Psoas muscle (tissue), 8 donors: ENCODE measurements around the gene TMEM247. TPM values are rescaled to one million over a fixed set of nuclear protein-coding genes. Genes with fewer than 3 reads are reported as not detected.

Experiments
- ATAC-seq, 4 donors: fragments of 200-7000 bp; cut with Tn5 transposase; one replicate each; pipeline ENCODE4 v1.9.1; 2020; ENCODE audit warnings: moderate library complexity in 3 of 4, mild to moderate bottlenecking in 2 of 4
- DNase-seq, 2 donors: peaks; one replicate each; pipeline ENCODE4 v3.0.0-alpha.2; 2020
- H3K27ac ChIP-seq: fragments of 200-600 bp; one replicate; pipeline ENCODE4 v1.8.0; 2022
- H3K27me3 ChIP-seq, 3 donors: fragments of 200-600 bp in 1 of 3; one replicate each; pipeline versions ENCODE4 v1.6.1 to v1.8.0; 2013 to 2022; ENCODE audit warnings: low read length in 2 of 3, mild to moderate bottlenecking in 2 of 3, moderate library complexity in 1 of 3; ENCODE audit not compliant: insufficient read depth in 3 of 3
- H3K36me3 ChIP-seq, 2 donors: fragments of 200-600 bp in 1 of 2; one replicate each; pipeline versions ENCODE4 v1.6.1 to v1.8.0; 2013 to 2022; ENCODE audit warnings: low read depth in 1 of 2, mild to moderate bottlenecking in 1 of 2, moderate library complexity in 1 of 2; ENCODE audit not compliant: insufficient read depth in 1 of 2
- H3K4me1 ChIP-seq: fragments of 200-600 bp; one replicate; pipeline ENCODE4 v1.8.0; 2022
- H3K4me3 ChIP-seq: fragments of 200-600 bp; one replicate; pipeline ENCODE4 v1.8.0; 2022; ENCODE audit warnings: mild to moderate bottlenecking
- H3K9me3 ChIP-seq: fragments of 200-600 bp; one replicate; pipeline ENCODE4 v1.8.0; 2022
- CTCF ChIP-seq: fragments of 200-600 bp; IDR thresholded peaks from one replicate; pipeline ENCODE4 v1.8.0; 2022; ENCODE audit warnings: antibody characterized with exemption
- WGBS, 3 donors: extraction: QIAGEN DNeasy Blood & Tissue Kit; methylation state at CpG; one replicate each; pipeline versions ENCODE4 v1.1.6 to v1.1.7; 2013; 5-methylcytosine and 5-hydroxymethylcytosine counted together
- intact Hi-C, 2 donors: fragments of 100-400 bp; cut with DNase I; formaldehyde crosslinking; loops; one replicate each; pipeline versions ENCODE4 v1.11.0 to v1.14.2; 2022
- polyA plus RNA-seq, 3 donors: library from polyadenylated mRNA; stranded (reverse); fragments of 200-250 nt; gene quantifications; one replicate each; pipeline ENCODE4 v1.2.3, GENCODE V29; 2013
- total RNA-seq, 4 donors: library from RNA; stranded (reverse); fragmentation: NEBNext Ultra II Directional in 2 of 4; extraction: Animal tissue kit (Norgen Biotek cat#: 25700) in 2 of 4; gene quantifications; one replicate each; pipeline versions ENCODE4 v1.2.1 to v1.2.4, GENCODE V29; 2021 to 2023
- donor health status: healthy with polysubstance abuse.
- donor health status: DM: no; HTN: no; CAD: no; lungs with moderate emphysema.
- donor health status: Bipolar disorder and iron deficiency.
- donor health status: healthy.
- donor health status: DM: yes; HTN: yes; CAD: no.
- donor health status: DM: no; HTN: no; CAD: no.
- donor health status: DM: no; HTN: no; CAD: no.
- donor health status: DM: yes; HTN: yes; CAD: no.

TMEM247 gene
- total and polyA plus RNA-seq, 7 donors: not detected

- 49 to 63% (median 59%) methylated on average over 5 of the region's 5 CpGs for WGBS, 3 donors
- intact Hi-C loops: no loop called here
Measured at GRCh38 chr2:46485002-46485401, 5.6 kb downstream of the TMEM247 start.

GRCh38 chr2:46486436-46486835 is 7.1 kb downstream of the TMEM247 start:
- no peak overlapping the region for H3K27ac ChIP-seq

More at GRCh38 chr2:46485002-46485401, 5.6 kb downstream of the TMEM247 start:
- DNase-seq: peak in 1 of 2 donors; percentile 79
- Histone ChIP-seq H3K4me1 (peaks cover 16% of the 10 kb centered on the region), H3K4me3 (no peak overlapping the region), H3K36me3 (no peaks in the 10 kb centered on the region), H3K27ac (peak overlapping the region; percentile 62), H3K27me3 (no peaks in the 10 kb centered on the region), H3K9me3 (no peaks in the 10 kb centered on the region)
- peak in 3 of 4 donors; percentile 87 to 89 (median 89) for ATAC-seq
- no peak for TF ChIP-seq CTCF

GRCh38 chr2:46487667-46488335 is 8.4 kb downstream of the TMEM247 start:
- Histone ChIP-seq H3K36me3 (no peaks in the 10 kb centered on the region), H3K27me3 (no peaks in the 10 kb centered on the region), H3K27ac (no peak overlapping the region), H3K4me1 (peaks cover 28% of the 10 kb centered on the region), H3K4me3 (no peak overlapping the region), H3K9me3 (no peaks in the 10 kb centered on the region)
- no peak for TF ChIP-seq CTCF
- ATAC-seq (peak; percentile 79 to 90 (median 84)), DNase-seq (peak; percentile 82 to 88)
- 59 to 64% (median 60%) methylated on average over 8 of the region's 8 CpGs for WGBS, 3 donors
- intact Hi-C loops: no loop called here

More at GRCh38 chr2:46486436-46486835, 7.1 kb downstream of the TMEM247 start:
- Histone ChIP-seq H3K4me1 (peaks cover 28% of the 10 kb centered on the region), H3K27me3 (no peaks in the 10 kb centered on the region), H3K4me3 (no peak overlapping the region), H3K36me3 (no peaks in the 10 kb centered on the region), H3K9me3 (no peaks in the 10 kb centered on the region)
- intact Hi-C loops: no loop called here
- no peak for TF ChIP-seq CTCF
- no peak for DNase-seq
- WGBS, 3 donors: 87 to 94% (median 90%) methylated on average over 3 of the region's 3 CpGs
- ATAC-seq: no peak

GRCh38 chr2:46488389-46488788 is 9.0 kb downstream of the TMEM247 start:
- no peak for TF ChIP-seq CTCF
- intact Hi-C loops: no loop called here
- ATAC-seq (no peak), DNase-seq (no peak)
- Histone ChIP-seq H3K27ac (no peak overlapping the region), H3K36me3 (no peaks in the 10 kb centered on the region), H3K4me3 (no peak overlapping the region), H3K4me1 (peaks cover 28% of the 10 kb centered on the region), H3K27me3 (no peaks in the 10 kb centered on the region), H3K9me3 (no peaks in the 10 kb centered on the region)
- WGBS, 3 donors: 54 to 70% (median 56%) methylated on average over 2 of the region's 2 CpGs
